AG09309 (cell line): ENCODE measurements around the gene TMEM171.

ENCODE experiments used
- DNase-seq: peaks from one replicate; pipeline ENCODE4 v3.0.0-alpha.2; 2010; ENCODE audit warnings: low read depth
- H3K4me3 ChIP-seq: 2 replicates; pipeline ENCODE4 v1.5.1; 2011; ENCODE audit warnings: mild to moderate bottlenecking, low read depth, low read length, moderate library complexity; ENCODE audit not compliant: control insufficient read depth
- TF ChIP-seq, protein P1 (sequence below): IDR thresholded peaks from 2 replicates; pipeline ENCODE4 v1.5.1; 2011; ENCODE audit warnings: mild to moderate bottlenecking, low read depth, low read length, inconsistent platforms; ENCODE audit not compliant: insufficient read depth, control insufficient read depth; ENCODE audit errors: missing control alignments

Gene TMEM171

GRCh38 chr5:73143716-73144115 is 23.3 kb downstream of the TMEM171 start:
- H3K4me3 ChIP-seq = no peak overlapping the region
- DNase-seq = no peak
- TF ChIP-seq, protein P1, sequence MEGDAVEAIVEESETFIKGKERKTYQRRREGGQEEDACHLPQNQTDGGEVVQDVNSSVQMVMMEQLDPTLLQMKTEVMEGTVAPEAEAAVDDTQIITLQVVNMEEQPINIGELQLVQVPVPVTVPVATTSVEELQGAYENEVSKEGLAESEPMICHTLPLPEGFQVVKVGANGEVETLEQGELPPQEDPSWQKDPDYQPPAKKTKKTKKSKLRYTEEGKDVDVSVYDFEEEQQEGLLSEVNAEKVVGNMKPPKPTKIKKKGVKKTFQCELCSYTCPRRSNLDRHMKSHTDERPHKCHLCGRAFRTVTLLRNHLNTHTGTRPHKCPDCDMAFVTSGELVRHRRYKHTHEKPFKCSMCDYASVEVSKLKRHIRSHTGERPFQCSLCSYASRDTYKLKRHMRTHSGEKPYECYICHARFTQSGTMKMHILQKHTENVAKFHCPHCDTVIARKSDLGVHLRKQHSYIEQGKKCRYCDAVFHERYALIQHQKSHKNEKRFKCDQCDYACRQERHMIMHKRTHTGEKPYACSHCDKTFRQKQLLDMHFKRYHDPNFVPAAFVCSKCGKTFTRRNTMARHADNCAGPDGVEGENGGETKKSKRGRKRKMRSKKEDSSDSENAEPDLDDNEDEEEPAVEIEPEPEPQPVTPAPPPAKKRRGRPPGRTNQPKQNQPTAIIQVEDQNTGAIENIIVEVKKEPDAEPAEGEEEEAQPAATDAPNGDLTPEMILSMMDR = no peak

- no peak for DNase-seq
- H3K4me3 ChIP-seq = no peak overlapping the region
- TF ChIP-seq, protein P1 = no peak
These were observed 29.2 kb downstream of the TMEM171 start for GRCh38 chr5:73149540-73149939.

- TF ChIP-seq, protein P1 = no peak
- DNase-seq = no peak
- H3K4me3 ChIP-seq = no peak overlapping the region
These were observed 30.5 kb downstream of the TMEM171 start for GRCh38 chr5:73150876-73151275.

- TF ChIP-seq, protein P1 = no peak
- DNase-seq = no peak
- H3K4me3 ChIP-seq = no peak overlapping the region
These were observed 31.5 kb downstream of the TMEM171 start for GRCh38 chr5:73151766-73152410.

DNA sequence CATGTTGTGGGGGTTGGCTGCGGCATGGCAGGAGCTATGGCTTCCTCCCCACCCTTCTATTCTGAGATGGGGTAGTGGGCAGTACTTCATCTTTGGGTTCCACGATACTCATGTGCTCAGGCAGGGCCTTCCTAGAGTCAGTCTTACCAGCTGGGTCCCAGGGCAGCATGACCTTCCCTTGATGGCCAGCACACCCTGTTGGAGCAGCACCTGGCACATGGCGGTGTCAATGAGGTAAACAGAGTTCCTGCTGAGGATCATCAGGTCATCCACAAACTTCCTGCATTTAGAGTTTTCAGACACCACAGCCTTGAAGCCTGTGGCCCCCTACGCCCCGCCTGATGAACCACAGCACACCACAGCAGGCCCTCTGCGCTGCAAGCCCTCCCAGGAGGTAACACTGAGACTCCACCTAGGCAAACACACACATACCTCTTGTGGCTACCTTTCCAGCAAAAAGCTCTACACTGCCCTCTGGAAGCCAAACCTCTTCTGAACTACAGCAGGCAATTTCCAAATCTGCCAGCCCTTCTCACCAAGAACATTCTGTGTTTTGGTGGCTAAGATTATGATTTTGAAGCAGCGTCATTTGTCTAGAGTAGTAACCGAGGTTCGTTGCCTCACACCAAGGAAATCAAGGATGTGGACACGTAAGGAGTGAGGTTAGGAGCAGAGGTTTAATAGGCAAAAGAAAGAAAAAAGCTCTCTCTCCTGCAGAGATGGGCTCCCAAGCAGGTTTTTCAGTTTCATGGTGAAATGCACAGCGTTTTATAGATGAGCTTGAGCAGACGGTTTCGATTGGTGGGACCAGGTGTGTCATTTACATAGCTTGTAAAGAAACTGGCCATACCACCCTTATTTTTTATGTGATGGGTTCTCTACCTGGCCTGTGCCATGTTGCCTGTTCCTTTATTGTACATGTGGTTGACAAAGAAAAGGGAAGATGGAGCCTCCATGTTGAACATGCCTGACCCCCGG is 32.3 kb downstream of the TMEM171 start:
- TF ChIP-seq, protein P1 = no peak
- no peak for DNase-seq
- H3K4me3 ChIP-seq = no peak overlapping the region

GRCh38 chr5:73153513-73153912 is 33.1 kb downstream of the TMEM171 start:
- TF ChIP-seq, protein P1 = no peak
- DNase-seq = no peak
- no peak overlapping the region for H3K4me3 ChIP-seq
